Measurements from ENCODE around the gene LYPD6B.
A peak's percentile ranks its signal among the peaks of the same experiment; 100 is the strongest.

Gene LYPD6B

DNA sequence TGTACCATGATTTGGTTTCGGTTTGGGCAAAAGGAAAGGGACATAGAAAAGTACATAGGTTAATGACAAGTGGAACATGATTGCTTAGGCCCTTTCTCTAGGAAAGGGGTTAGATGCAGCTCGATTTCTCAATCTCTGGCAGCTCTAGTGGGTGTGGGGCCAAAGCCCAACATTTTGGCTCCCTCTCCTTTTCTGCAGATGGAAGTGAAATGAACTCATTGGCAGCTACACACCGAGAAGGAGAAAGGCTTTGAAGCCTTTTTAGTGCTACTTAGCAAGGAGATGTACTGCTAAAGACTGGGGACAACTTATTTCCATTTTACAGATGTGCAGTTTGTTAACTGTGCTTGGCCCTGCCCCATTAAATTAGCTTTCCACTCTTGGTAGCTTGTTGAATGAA is 93.8 kb downstream of the LYPD6B start:
- DNase-seq, result no peak

DNA sequence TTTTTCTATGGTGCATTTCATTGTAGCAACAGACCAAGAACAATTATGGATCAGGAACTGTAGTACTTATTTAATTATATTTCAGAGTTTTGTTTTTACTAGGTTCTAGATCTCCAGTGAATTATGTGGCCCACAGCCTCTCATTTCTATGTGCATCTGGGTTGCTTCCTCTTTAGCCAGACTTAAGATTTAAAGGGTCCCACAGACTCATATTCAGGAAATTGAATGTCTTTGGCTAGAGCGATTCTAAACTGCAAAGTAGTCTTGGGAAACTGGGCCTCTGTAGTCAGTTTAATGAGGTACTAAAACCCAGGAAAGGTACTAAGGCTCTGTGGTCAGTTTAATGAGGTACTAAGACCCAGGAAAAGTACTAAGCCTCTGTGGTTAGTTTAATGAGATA is 94.4 kb downstream of the LYPD6B start:
- peak; percentile 59 to 69 for DNase-seq

DNA sequence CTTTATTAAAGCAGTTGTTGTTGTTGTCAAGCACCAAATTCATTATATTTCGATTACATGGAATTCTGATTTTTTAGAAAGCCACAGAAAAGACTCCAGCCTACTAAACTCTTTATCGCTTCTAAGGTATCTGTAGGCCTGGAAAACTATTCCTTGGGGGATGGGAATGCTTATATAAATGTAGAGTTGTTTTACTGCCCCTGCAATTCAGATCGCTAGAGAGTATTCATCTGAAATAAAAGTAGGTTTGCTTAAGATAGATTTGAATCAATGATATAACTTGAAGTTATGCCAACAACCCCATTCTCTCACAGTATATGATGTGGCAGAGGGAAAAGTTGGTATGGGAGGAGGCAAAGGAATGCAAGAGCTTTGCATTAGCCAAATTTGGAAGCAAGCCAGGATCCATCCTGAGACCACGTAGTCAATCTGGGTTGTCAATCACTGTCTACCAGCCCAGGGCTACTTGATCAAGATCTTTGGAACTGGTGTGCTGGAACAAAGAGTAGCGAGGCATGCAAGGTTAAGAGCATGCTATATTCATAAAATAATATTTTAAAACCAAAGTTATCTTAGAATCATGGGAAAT is 95.9 kb downstream of the LYPD6B start:
- DNase-seq, result no peak

DNA sequence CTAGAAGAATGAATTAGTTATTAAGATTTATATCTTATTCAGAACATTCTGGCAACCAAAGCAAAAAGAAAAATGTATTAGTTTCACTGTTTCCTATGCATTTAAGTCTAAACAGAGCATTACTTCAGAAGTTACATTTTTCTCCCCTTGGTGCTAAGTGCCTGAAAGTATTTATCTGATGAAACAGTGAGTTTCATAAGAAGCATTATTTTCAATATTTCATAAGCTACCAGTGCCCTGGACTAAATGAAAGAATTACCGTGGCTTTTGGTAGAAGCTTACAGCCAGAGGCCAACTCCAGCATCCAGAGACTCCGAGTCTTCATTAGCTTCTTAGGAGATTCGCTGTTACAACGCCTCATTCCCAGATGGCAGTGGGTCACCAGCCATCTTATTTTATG is 97.6 kb downstream of the LYPD6B start:
- DNase-seq, result no peak

DNA sequence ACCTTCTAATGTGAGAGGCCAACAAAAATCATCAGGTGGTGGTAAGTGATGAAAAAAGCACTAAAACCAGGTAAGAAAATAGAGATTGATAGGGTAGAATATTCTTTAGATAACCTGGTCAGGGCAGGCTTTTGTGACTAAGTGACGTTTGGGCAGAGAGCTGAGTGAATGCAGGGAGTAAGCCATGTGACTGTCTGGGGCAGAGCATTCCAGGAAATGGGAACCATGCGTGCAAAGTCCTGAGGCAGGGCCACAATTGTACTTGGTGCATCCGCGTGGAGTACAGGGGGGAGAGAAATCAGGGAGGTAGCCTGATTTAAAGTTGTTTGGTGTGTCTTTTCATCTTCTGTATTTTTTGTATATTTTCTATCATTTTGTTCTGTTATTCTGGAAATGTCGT is 102.5 kb downstream of the LYPD6B start:
- DNase-seq, result no peak

DNA sequence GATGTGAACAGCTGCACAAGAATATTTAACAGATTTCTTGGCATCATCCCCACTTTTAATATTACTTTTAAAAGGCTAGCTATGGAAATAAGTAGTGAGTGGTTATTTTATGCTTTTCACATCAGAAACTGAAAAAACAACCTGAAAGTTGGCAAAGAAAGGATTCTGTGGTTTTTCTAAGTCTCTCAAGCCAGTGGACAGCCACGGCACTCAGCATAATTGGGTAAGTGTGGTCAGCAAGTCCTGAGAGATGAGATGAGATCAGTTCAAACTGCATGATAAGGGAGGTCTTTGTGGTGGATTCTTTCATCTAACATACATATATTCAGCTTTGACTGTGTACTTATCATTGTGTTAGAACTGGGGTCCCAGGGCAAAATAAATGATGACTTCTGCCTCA is 105.2 kb downstream of the LYPD6B start:
- no peak for DNase-seq

DNA sequence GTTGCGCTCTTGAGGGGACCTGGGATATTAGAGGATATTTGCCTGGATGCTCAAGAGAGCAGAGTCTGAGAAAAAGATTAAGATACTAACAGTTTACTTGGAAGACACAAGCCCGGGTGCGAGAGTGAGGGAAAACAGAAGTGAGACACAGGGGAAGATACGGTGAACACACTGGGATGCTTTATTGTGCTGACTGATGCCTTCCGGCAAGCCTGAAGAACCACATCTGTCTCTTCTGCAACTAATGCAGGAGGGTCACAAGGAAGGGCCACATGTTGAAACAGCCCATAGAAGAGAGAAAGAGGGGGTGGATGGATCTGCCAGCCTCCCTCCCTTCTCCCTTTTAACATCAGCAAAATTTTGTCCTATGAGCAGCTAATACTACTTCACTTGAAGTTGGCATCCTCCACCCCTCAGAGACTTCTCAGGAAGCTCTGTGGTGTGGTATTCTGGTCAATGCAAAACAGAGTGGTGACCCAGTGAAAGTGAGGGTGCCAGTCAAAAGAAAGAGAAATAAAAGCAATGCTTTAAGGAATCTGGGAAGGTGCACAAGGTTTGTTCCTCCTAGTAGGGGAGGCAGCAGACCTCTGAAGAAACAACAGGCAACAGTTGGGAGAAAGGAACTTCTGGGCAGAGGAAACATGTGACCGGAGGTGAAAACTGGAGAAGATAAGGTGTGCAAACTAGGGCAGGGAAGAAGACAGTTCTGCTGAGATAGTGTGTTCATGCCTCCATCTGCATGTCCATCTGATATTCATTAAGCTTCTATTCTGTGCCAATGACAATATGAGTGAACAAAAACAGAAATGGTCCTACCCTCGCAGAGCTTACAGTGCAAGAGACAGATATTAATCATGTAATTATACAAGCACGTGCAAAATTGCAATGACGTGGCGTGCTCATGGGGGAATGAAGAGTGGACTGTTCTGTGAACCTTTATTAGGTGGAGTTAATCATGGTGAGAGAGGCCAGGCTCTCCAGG is 107.1 kb downstream of the LYPD6B start:
- DNase-seq, result no peak

DNA sequence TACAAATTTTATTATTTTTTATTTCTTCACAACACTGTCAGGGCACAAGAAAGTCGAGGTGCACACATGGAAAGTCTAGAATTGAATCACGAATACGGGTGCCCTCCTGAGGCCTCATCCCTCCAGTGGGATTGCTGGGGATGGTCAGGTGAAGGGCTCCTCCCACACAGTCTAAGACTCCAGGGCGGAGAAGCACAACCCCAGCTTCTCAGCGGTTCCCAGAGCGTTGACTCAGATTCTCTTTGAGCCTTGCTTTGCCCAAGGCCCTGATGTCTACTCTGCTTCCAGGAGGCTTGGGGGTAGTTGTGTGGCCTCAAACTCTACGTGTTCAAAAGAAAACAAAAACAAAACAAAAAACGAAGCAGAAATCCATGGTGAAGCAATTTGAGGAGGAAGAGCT is 108.4 kb downstream of the LYPD6B start:
- DNase-seq, result no peak

DNA sequence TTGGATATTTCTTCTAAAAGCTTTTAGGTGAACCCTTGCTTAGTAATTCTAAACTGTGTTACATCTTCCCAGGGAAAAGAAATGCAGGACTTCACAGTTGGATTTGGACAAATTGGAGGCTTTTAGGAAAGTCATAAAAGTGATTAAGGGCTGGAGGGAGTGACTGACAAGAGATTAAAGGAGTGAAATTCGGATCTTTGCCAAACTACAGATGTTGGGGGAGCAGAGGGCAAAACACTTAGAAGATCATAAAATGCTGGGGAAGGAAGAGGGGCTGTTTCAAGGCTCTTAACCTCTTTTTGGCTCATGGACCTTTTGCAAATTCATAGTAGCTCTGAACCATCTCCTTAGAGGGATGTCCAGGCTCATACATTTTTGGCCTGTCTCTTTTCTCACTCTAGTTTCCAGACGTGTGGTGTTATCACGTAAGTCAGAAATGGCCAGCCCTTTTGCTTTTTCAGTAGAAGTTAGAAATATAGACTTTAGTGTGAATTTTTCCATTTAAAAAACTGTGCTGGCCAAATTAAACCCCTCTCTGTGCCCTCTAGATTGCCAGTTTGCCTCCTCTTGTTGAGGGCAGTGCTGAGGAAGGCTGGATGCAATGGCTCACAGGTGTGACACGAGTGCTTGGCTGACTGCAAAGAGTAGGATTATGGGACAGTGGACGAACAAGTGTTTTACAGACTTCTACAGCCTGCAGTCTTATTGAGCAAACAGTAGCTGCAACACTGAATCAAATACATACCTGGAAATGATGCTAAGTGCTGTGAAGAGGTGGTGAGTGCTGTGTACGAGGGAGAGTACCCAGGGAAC is 109.9 kb downstream of the LYPD6B start:
- DNase-seq, result no peak

DNA sequence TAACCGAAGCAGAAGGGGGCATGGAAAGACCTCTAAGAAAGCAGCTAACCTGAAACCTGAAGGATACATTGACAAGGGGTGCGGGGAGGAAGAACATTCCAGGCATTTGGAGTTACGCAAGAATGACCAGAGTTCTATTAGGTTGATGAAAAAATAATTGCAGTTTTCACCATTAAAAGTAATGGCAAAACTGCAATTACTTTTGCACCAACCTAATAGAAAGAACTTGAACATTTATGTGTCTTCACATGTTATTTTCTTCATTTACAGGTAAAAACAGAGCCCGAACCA is 110.5 kb downstream of the LYPD6B start:
- no peak for DNase-seq

DNA sequence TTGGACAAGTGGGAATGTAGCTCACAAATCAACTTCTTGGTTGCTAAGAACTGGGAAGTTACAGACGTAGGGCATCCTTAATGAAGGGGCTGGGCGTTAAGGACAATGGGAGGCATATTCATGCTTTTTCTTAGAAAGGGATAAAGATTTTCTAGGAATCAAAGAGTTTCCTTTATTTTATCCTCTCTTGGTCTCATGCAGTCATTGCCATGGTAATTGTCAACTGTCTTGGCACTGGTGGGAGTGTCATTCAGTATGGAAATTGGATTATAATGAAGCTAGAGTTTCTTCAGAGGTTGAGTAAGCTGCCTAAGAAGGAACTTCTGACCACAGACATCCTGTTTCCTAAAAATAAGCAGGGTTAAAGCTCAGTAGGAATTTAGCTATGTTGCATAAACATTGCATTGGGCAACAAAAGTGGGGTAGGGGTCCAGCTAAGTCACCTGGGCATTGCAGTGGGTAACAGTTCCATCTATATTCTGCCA is 114.0 kb downstream of the LYPD6B start:
- peak; percentile 69 to 84 for DNase-seq

DNA sequence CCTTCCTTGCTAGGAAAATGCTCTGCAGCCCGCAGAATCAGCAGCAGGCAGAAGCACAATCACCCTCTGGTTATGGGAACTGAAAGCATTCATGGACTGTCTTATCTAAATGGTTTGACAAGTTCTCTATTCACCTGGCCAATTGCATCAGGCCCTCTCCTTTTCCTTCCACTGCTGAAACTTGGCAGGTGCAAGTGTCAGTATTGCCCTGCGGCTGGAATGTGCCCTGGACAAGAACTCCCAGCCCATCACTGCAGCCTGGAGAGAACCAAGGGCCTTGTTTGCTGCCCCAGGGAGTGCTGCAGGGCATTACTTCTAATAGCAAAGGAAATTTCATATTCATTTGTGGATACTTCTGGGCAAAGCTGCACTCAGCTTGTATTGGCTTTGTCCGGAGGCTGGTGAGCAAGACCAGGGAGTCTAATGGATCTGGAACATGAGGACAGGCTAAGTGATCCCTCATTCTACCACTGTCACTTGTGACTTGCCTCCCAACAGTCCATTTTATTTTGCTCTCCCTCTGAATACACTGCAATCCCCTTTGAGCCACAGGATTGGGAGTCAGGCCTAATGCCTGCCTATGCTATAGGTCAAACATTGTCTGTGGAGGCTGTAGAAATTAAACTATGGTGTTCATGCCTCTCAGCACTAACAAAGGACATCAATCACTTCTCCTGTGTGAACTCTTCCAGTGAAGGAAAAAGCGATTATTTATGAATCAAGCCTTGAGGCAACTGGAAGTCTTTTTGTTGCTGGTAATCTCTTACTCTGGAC is 116.9 kb downstream of the LYPD6B start:
- DNase-seq, result no peak

DNA sequence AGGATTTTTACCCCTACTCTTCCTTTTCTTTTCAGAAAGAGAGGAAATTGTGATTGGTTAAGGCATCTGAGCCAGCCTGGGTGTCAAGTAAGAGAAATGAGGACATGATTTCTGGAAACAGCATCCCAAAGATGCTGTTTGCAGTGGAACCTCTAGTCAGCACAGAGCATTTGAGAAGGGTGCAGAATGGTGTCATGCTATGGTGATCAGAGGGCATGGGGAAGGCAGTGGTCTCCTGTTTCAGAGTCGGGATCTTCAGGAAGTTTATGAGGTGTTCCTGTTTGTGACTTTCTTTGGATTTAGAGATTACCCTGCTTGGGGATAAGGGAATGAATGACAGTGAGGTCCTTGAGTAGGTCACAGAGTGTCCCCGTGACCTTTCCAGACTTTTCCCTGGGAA is 117.5 kb downstream of the LYPD6B start:
- no peak for DNase-seq

DNA sequence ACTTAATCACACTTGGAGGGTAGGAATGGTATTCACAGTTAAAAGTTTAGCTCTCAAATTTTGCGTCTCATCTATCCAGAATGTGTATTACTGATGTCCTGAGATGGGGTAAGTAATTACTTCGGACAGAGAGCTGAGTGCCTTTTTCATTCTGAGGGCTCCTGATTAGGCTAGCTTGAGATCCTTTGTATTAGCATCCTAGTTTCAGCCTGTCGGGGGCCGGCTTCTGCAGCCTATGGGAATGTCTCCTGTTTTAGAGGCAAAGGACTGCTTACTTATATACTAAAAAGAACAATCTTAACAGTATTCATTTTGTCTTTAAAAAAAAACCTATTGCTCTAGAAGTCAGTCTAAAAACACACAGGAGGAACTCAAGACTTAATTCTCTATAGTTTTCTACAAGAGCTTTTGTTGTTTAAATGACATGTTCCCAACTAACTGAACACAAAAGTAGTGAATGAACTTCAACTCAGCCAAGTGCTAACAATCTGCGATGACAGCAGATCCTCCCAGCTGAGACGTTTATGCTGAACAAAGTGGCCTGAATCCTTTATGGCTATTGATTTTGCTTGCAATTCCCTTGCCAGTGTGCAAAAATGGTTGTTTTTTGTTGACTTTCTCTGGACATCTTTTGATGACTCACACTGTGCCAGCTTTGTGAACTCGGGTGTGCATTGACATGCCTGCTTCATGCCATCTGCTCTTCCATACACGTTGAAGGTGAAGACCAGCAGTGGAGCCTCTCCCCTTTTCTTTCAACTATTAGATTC is 118.7 kb downstream of the LYPD6B start:
- DNase-seq, result no peak

DNA sequence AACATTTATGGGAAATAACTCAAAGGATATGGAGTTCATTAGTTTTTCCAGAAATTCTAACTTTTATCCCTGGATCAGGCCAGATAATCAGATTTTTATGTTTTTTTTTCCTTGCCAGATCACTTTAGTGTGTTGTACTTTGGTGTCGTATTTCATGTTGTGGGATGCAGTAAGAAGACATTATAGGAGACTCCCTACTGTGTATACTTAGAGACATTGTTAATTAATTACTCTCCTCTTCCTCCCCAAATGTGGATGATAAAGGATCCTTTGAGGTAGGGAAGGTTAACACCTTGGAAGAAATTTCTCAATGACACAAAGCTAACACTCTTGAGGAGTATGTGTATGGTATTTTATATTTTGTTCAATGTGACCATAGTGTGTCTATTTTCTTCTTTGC is 120.5 kb downstream of the LYPD6B start:
- no peak for DNase-seq

DNA sequence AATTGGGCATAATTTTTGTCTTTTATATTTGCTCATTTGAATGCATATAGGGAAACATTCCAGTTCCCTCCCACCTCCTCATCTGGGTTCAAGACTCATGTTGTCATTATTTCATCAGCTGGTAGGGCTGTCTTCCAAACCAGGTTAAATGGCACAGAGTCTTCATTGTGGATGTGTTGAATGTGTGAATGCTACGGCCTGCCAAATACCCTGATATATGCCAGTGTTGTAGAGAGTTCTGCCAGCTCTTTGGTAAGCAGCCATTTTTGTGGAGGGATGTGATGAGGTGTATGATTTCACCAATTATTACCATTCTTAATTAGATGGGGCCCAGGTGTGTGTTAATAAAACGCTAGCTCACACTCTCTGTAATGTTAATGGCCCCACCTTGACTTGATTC is 121.7 kb downstream of the LYPD6B start:
- DNase-seq, result no peak

DNA sequence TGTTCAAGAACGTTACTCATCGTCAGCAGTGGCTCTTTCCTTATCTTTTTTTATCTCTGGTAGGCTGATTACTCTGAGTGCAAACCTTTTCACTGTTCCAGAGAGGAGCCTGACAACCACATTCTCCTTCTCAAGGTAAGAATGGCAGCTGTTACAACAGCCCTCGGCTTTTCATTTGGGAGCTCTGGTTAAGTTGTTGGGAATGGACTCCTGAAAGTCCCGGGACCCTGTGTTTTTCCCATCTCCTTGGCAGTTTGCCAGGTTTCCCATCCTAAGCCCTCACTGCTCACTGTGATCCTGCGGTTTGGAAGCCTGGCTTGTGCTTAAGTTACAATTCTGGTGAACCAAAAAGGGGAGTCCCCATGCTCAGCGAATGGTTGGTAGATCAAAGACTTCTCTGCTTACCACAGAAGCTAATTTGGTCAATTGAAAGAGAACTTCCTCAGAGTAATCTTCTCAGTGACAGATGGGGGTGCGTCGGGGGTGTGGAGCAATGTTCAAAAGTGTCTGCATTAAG is 122.3 kb downstream of the LYPD6B start:
- peak; percentile 93 to 95 for DNase-seq

DNA sequence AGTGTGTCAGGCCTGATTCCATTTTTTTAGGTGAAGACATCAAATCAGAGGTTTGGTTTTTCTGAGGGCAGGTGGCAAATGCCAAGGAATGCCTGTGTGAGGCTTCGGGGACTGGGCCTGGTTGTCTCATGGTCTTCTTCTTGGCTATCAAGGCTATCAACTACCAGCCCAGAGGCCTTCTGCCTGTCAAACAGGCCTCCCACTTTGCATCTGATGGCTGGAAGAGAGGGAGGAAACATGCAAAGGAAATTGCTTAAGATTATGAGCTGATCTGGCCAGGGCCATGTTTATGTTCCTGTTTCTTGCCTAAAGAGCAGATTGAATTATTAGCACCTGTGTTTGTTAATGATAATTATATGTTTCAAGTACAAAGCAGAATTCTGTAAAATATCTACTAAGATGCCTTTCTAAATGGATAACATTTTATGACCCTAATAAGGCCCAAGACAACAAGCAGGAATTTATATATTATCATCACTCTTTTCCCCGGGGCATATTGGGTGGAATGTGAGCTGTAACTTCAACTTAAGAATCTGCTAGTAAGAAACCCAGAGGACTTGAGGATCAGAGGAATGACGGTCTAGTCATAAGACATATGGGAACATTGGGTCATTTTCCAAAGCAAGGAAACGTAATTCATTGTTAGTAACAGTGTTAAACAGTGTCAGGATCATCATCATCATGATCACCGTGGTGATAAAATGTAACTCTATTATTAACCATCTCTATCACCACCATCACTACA is 123.2 kb downstream of the LYPD6B start:
- DNase-seq, result peak; percentile 90 to 92

DNA sequence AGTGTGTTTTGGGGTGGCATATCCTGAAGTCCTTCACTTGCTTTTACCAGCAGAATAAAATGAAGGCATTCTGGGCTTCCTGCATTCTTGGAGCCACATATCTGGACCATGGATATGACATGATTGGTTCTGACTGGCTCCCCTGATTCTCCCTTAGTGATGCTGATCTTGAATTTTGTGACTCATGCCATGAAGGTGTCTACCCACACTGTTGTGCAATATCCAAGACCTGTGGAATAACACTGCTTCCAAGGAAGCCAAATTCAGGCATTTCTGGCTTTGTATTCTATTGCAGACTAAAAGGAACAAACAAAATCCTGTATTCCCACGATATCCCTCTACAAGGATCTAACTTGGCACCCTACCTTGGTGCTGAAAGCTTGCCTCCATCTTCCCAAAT is 125.8 kb downstream of the LYPD6B start:
- DNase-seq, result no peak

DNA sequence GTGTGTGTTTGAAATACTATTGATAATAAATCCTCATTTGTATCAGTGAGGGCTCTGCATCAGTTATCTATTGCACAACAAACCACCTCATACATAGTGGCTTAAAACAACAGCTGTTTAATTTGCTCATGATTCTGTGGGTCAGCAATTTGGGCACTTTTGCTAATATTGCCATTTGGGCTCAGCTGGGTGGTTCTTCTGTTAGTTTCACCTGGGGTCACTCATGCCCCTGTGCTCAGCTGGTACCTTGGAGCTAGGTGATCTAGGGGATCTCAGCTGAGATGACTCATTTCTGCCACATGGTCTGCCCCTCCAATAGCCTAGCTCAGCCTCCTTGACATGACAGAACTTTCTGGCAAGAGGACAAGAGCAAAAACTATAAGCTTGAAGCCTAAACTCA is 126.3 kb downstream of the LYPD6B start:
- DNase-seq, result no peak
